ENCODE results near the gene INPP5E.

INPP5E gene

GRCh38 chr9:136439481-136440408 lies at the start of gene INPP5E:
Gene INPP5E, minus strand, starts transcription at chr9:136439845. Its CDS starts 426 bp downstream, at chr9:136439419.
- DNase-seq, result peak; percentile 75 to 89

- peak; percentile 63 to 79 for DNase-seq
These were observed 48.9 kb upstream of the INPP5E start for GRCh38 chr9:136488247-136489214.

DNA sequence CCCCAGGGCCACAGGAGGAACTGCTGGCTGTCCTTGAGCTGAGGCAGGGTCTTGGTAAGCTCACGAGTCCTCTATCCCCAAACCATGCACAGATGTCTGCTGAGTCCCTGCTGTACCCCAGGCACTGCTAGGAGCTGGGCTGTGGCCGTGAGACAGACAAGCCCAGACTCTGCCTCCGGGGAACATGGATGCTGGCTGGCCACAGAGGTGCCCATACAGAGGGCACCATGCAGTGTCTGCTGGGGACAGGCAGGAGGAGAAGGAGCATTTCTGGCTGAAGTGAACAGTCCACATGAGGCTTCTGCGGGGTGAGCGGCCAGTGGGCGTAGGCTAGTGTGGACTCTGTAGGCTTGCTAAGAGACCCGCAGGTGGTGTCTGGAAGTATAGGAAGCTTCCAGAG lies 48.0 kb upstream of the INPP5E start:
- DNase-seq, result no peak

- DNase-seq, result no peak
These were observed 47.4 kb upstream of the INPP5E start for GRCh38 chr9:136486823-136487620.

- DNase-seq, result no peak
These were observed 46.5 kb upstream of the INPP5E start for GRCh38 chr9:136486131-136486530.

GRCh38 chr9:136485049-136486045 lies 45.7 kb upstream of the INPP5E start:
- peak; percentile 79 to 85 for DNase-seq

- no peak for DNase-seq
These were observed 44.8 kb upstream of the INPP5E start for GRCh38 chr9:136484153-136485048.

DNA sequence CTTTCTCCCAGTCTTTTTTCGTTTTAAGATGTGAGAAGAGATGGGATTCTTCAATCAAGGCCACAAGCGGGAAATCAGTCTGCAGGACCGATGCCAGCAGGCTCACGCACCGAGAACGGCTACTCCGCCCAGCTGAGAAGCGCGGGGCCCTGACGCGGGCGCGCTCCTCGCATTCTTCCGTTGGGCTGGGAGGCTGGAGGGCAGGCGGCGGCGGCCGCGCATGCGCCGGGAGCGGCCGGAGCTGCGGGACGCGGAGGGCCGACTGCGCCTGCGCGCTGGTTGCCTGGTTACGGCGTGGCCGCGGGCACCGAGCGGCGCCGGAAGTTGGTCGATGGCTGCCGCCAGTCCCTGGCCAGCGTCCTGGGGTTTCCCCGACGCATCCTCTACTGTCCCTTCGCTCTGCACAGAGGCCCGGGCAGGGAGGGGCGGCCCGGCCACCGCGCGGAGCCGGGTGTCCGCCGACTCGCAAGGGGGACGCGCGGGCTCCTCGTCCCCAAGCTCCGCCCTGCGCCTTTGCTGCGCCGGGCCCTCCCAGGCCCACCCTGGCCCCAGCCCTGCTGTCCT lies 44.0 kb upstream of the INPP5E start:
- DNase-seq, result peak; percentile 95 to 96

- peak; percentile 99 for DNase-seq
These were observed 43.3 kb upstream of the INPP5E start, which contains the start of gene SEC16A for GRCh38 chr9:136482793-136483588. Gene SEC16A, minus strand, starts transcription at chr9:136483040. Its CDS starts 5,425 bp downstream, at chr9:136477615.

DNA sequence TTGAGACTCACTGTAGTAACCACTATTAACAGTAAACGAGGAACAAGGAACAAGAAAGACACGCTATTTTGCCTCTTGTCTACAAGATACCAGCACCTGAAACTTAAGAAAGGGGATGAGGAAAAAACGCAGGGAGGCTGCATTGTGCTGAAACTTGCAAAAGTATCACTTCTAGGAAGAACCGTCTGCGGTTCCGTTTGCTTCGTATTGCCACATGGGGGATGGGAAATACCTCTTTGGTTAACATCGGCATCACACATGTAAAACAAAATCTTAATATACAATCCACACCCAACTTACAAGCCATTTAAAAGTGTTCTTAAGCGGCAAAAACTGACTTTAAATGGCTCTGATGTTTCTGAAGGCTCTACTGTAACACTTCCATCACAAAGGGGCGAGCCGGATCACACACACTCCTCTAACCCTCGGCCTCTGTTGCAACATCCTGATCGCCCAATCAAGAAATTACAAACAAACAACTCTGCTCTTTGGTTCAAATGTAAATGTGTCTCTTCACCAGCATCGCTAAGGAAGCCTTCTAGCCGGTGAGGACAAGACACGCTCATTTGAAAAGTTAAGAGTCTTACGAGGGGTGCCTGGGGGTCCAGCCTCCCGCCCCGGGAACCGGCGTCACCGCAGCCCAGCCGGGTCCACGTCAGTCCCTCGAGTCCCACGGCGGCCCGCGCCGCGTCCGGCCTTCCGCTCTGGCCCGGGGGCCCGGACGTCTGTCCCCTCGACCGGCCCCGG lies 42.6 kb upstream of the INPP5E start:
- peak; percentile 74 to 76 for DNase-seq

DNA sequence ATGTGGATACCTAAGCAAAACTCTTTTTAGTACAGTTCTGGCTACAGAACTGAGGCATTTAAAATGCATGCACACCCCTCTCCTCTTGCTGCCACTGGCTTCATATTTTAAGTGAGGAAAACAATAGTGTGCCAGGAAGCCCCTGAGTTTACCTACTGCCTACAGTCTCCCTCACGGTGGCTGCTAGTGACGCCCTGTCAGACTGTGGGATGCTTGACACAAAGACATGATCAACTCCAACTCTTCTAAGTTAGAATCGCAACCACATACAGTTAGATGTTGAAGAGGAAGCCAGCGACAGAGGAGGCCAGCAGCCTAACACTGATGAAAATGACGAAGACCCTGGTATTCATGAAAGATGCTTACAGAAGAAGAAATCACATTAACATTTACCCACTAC lies 41.9 kb upstream of the INPP5E start:
- no peak for DNase-seq

GRCh38 chr9:136476369-136477150 lies 36.9 kb upstream of the INPP5E start:
- no peak for DNase-seq

DNA sequence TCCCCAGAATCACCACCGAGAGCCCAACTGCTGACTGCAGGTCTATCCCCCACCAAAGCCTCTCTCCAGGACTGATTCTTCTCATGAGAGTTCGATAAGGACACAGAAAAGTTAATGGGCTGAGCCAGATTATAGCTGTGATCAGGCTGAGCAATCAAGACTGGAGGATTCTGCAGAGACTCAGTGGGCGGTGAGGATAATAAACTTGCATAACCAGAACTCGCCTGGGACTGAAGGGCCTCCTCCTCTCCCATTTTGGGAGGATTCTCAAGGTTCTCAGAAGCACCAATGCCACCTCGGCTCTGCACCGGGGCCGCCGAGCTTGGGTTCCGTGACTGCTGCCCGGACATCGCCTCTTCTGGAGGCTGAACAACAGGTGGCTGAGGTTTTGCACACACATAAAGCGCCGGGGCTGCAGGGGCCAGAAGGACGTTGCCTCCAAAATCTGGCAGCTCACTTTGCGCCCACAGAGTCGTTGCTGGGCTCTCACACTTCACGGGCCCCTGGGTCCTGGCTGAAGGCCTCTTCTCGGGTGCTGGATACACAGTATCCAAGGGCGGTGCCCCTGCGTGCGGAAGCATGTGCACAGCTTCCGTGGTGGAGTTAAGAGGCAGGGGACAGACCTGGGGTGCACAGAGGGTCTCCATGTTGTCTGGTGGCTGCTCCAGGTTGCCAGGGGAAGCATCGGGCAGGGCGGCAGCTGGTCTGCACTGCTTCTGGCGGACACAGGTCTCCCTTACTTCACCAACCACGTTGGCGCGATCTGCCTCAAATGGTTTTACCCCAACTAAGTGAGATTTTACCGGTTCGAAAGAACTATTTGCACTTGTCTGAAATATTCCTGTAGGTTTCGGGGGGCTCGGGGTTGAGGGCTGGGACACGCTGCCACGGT lies 35.6 kb upstream of the INPP5E start:
- no peak for DNase-seq

- DNase-seq, result no peak
These were observed 34.5 kb upstream of the INPP5E start for GRCh38 chr9:136474021-136474640.

- DNase-seq, result no peak
These were observed 33.7 kb upstream of the INPP5E start for GRCh38 chr9:136473354-136473721.
